Measurements from ENCODE around the gene FAM177B.

The FAM177B gene

GRCh38 chr1:222777977-222778376 is 41.0 kb downstream of the FAM177B start:
- no peak for DNase-seq

GRCh38 chr1:222781251-222781650 is 44.2 kb downstream of the FAM177B start:
- Histone ChIP-seq H2AFZ (ENCODE audit: low read length) (no peak overlapping the region), H3K27me3 (replicated peaks; ENCODE audit: insufficient read depth, low read length) (no peaks in the 10 kb centered on the region), H3K79me2 (ENCODE audit: low read length) (no peaks in the 10 kb centered on the region), H4K20me1 (ENCODE audit: insufficient read depth, low read length) (no peaks in the 10 kb centered on the region), H3K36me3 (replicated peaks; ENCODE audit: insufficient read depth, low read length) (no peaks in the 10 kb centered on the region), H3K9me3 (replicated peaks; ENCODE audit: insufficient read depth, low read length) (no peaks in the 10 kb centered on the region), H3K4me1 (ENCODE audit: low read length) (no peaks in the 10 kb centered on the region), H3K9me2 (replicated peaks; ENCODE audit: insufficient read depth, low read length) (no peaks in the 10 kb centered on the region), H3K4me3 (ENCODE audit: low read length) (no peak overlapping the region), H3K4me2 (ENCODE audit: low read depth, low read length) (no peak overlapping the region), H3K9ac (ENCODE audit: low read length) (no peak overlapping the region), H3K27ac (ENCODE audit: low read length) (no peak overlapping the region), H3F3A (ENCODE audit: insufficient read depth, low read length) (no peaks in the 10 kb centered on the region)
- TF ChIP-seq EZH2 (optimal IDR thresholded peaks at IDR 0.05; ENCODE audit: low read depth, low read length): no peak
- no peak for TF ChIP-seq EZH2phosphoT487 (IDR thresholded peaks at IDR 0.05; ENCODE audit: low read length)
- TF ChIP-seq CTCF (IDR thresholded peaks at IDR 0.05; ENCODE audit: low read length): no peak
- DNase-seq: peak; percentile 46

More at GRCh38 chr1:222777977-222778376, 41.0 kb downstream of the FAM177B start:
- Histone ChIP-seq H2AFZ (ENCODE audit: low read length) (no peak overlapping the region), H3K36me3 (replicated peaks; ENCODE audit: insufficient read depth, low read length) (no peaks in the 10 kb centered on the region), H3K4me1 (ENCODE audit: low read length) (peaks cover 4% of the 10 kb centered on the region), H3K27me3 (replicated peaks; ENCODE audit: insufficient read depth, low read length) (no peaks in the 10 kb centered on the region), H3K4me2 (ENCODE audit: low read depth, low read length) (no peak overlapping the region), H3K9ac (ENCODE audit: low read length) (no peak overlapping the region), H3K9me3 (replicated peaks; ENCODE audit: insufficient read depth, low read length) (no peaks in the 10 kb centered on the region), H3K9me2 (replicated peaks; ENCODE audit: insufficient read depth, low read length) (no peaks in the 10 kb centered on the region), H3K4me3 (ENCODE audit: low read length) (no peak overlapping the region), H3K27ac (ENCODE audit: low read length) (no peak overlapping the region), H3K79me2 (ENCODE audit: low read length) (no peaks in the 10 kb centered on the region), H4K20me1 (ENCODE audit: insufficient read depth, low read length) (no peaks in the 10 kb centered on the region), H3F3A (ENCODE audit: insufficient read depth, low read length) (peaks cover 7% of the 10 kb centered on the region; the same call in 1 of the 2 replicates)
- TF ChIP-seq EZH2phosphoT487 (IDR thresholded peaks at IDR 0.05; ENCODE audit: low read length) (no peak), EZH2 (optimal IDR thresholded peaks at IDR 0.05; ENCODE audit: low read depth, low read length) (no peak), CTCF (IDR thresholded peaks at IDR 0.05; ENCODE audit: low read length) (no peak)

- no peak for DNase-seq
- H2AFZ ChIP-seq (ENCODE audit: low read length): no peak overlapping the region
- no peak overlapping the region for H3K4me3 ChIP-seq (ENCODE audit: low read length)
- no peak for TF ChIP-seq CTCF (IDR thresholded peaks at IDR 0.05; ENCODE audit: low read length)
- no peak for TF ChIP-seq EZH2 (optimal IDR thresholded peaks at IDR 0.05; ENCODE audit: low read depth, low read length)
- no peak for TF ChIP-seq EZH2phosphoT487 (IDR thresholded peaks at IDR 0.05; ENCODE audit: low read length)
- H3K4me2 ChIP-seq (ENCODE audit: low read depth, low read length): no peak overlapping the region
- H4K20me1 ChIP-seq (ENCODE audit: insufficient read depth, low read length): no peaks in the 10 kb centered on the region
- no peaks in the 10 kb centered on the region for H3K9me3 ChIP-seq (replicated peaks; ENCODE audit: insufficient read depth, low read length)
- no peaks in the 10 kb centered on the region for H3K4me1 ChIP-seq (ENCODE audit: low read length)
- H3K9me2 ChIP-seq (replicated peaks; ENCODE audit: insufficient read depth, low read length): no peaks in the 10 kb centered on the region
- no peaks in the 10 kb centered on the region for H3F3A ChIP-seq (ENCODE audit: insufficient read depth, low read length)
- no peaks in the 10 kb centered on the region for H3K36me3 ChIP-seq (replicated peaks; ENCODE audit: insufficient read depth, low read length)
- no peaks in the 10 kb centered on the region for H3K79me2 ChIP-seq (ENCODE audit: low read length)
- H3K9ac ChIP-seq (ENCODE audit: low read length): no peak overlapping the region
- H3K27me3 ChIP-seq (replicated peaks; ENCODE audit: insufficient read depth, low read length): no peaks in the 10 kb centered on the region
- no peak overlapping the region for H3K27ac ChIP-seq (ENCODE audit: low read length)
Measured at GRCh38 chr1:222783051-222783450, 46.0 kb downstream of the FAM177B start.
